Neural cell (in vitro differentiated cells): Measurements from ENCODE around the gene OSBP2.

Source experiments
- CTCF ChIP-seq: fragments of 450-650 bp; IDR thresholded peaks from 2 replicates; pipeline ENCODE4 v1.5.1; 2014; ENCODE audit warnings: antibody characterized with exemption, mild to moderate bottlenecking, moderate library complexity; ENCODE audit not compliant: poor library complexity, severe bottlenecking
- EP300 ChIP-seq: fragments of 450-650 bp; conservative IDR thresholded peaks from 2 replicates; pipeline ENCODE4 v1.6.1; 2014; ENCODE audit warnings: antibody characterized with exemption, mild to moderate bottlenecking, moderate library complexity; ENCODE audit not compliant: poor library complexity, severe bottlenecking
- EZH2 ChIP-seq: fragments of 200-600, 300-800 bp; shearing (Covaris generic), sonication (generic); IDR thresholded peaks from 2 replicates; pipeline ENCODE4 v1.6.1; 2014; ENCODE audit warnings: antibody characterized with exemption, low read length, borderline replicate concordance, mild to moderate bottlenecking; ENCODE audit not compliant: insufficient read depth, poor library complexity, severe bottlenecking
- MXI1 ChIP-seq: fragments of 450-650 bp; conservative IDR thresholded peaks from 2 replicates; pipeline ENCODE4 v1.6.1; 2014; ENCODE audit warnings: antibody characterized with exemption, mild to moderate bottlenecking; ENCODE audit not compliant: poor library complexity, severe bottlenecking
- REST ChIP-seq: IDR thresholded peaks from 2 replicates; pipeline ENCODE4 v1.6.1; 2012; ENCODE audit warnings: borderline replicate concordance
- TAF1 ChIP-seq: IDR thresholded peaks from 2 replicates; pipeline ENCODE4 v1.6.1; 2012; ENCODE audit warnings: low read depth

- TF ChIP-seq EZH2 (no peak), REST (no peak), CTCF (no peak), TAF1 (no peak), EP300 (no peak), MXI1 (no peak)
Measured at GRCh38 chr22:30921108-30921507, 226.4 kb downstream of the OSBP2 start.
